ENCODE results near the gene ZNF503.

Gene ZNF503

DNA sequence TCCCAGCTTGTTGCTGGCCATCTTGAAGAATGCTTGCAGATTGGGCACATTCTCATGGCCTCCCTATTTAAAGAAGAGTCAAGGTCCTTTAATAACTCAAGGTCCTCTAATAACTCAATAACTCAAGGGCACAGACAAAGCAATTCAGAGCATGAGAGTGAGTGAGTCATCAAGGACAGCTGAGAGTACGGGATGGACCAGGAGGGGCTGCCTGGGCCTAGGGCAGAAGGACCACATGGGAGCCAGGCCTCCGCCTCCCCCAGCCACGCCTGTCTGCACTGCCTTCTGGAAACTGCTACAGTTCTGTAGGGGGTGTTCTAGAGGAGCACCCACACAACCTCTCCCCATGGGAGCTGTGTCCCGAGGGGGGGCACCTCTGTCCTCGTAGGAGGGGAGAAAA lies 48.9 kb downstream of the ZNF503 start:
- DNase-seq, result no peak
- no peaks in the 10 kb centered on the region for H3K4me1 ChIP-seq (ENCODE audit: control insufficient read depth in 1 of 2, insufficient read depth in 2 of 2, low read length in 2 of 2)
- WGBS (ENCODE audit: extremely low coverage, insufficient coverage, insufficient read length), result no CpG with 5 or more reads among the region's 5 CpGs

DNA sequence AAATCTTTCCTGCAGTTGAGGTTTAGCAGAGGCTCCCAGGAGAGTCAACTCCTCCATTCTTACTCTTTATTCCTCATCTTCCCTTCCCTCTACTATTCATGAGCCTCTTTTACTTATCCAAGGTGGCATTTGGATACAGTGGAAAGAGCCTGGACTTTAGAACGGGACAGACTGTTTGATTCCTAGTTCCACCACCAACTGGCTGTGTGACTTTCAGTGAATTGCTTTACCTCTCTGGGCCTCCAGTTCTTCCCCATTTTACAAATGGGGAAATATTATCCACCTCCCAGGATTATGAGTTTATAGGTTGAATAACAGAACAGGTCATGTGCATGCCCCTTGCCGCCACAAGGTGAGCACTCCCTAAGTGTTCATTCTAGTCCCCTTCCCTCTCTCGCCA lies 49.9 kb downstream of the ZNF503 start:
- no peak for DNase-seq
- no CpG with 5 or more reads among the region's 3 CpGs for WGBS (ENCODE audit: extremely low coverage, insufficient coverage, insufficient read length)
- Histone ChIP-seq H3K4me3 (ENCODE audit: low read depth, low read length) (no peak overlapping the region), H3K27ac (ENCODE audit: low read depth, low read length) (no peak overlapping the region), H4K91ac (ENCODE audit: low read depth, low read length) (no peak overlapping the region), H2AK5ac (ENCODE audit: low read length) (no peak overlapping the region), H3K14ac (ENCODE audit: low read length) (no peak overlapping the region), H2AFZ (ENCODE audit: insufficient read depth, low read length, poor library complexity) (no peak overlapping the region), H3K9ac (ENCODE audit: low read length) (no peak overlapping the region), H2BK5ac (ENCODE audit: low read depth, low read length, poor library complexity) (no peak overlapping the region), H3K79me1 (ENCODE audit: low read length) (no peaks in the 10 kb centered on the region), H3K4me1 (ENCODE audit: control insufficient read depth in 1 of 2, insufficient read depth in 2 of 2, low read length in 2 of 2) (no peaks in the 10 kb centered on the region), H3K79me2 (ENCODE audit: control insufficient read depth, insufficient read depth, low read length, poor library complexity) (no peaks in the 10 kb centered on the region), H3K4ac (ENCODE audit: low read depth, low read length) (no peak overlapping the region), H3K4me2 (ENCODE audit: low read length) (no peak overlapping the region), H4K12ac (ENCODE audit: low read depth, low read length) (no peak overlapping the region), H3K9me3 (ENCODE audit: insufficient read depth, low read depth, low read length) (no peaks in the 10 kb centered on the region), H2BK12ac (ENCODE audit: low read length) (no peak overlapping the region), H3K27me3 (ENCODE audit: insufficient read depth, low read length) (no peaks in the 10 kb centered on the region), H3K36me3 (ENCODE audit: control insufficient read depth in 1 of 2, insufficient read depth in 2 of 2, low read length in 2 of 2) (no peaks in the 10 kb centered on the region), H3K18ac (ENCODE audit: low read length) (no peak overlapping the region), H2BK120ac (ENCODE audit: insufficient read depth, low read length, poor library complexity) (no peak overlapping the region), H3K23ac (ENCODE audit: low read length) (no peak overlapping the region), H4K8ac (ENCODE audit: low read depth, low read length) (no peak overlapping the region)

More for the DNA sequence above, 48.9 kb downstream of the ZNF503 start:
- no peak overlapping the region for H3K4ac ChIP-seq (ENCODE audit: low read depth, low read length)
- no peaks in the 10 kb centered on the region for H3K27me3 ChIP-seq (ENCODE audit: insufficient read depth, low read length)
- H3K23ac ChIP-seq (ENCODE audit: low read length), result no peak overlapping the region
- H3K79me2 ChIP-seq (ENCODE audit: control insufficient read depth, insufficient read depth, low read length, poor library complexity), result no peaks in the 10 kb centered on the region
- no peak overlapping the region for H3K14ac ChIP-seq (ENCODE audit: low read length)
- no peaks in the 10 kb centered on the region for H3K36me3 ChIP-seq (ENCODE audit: control insufficient read depth in 1 of 2, insufficient read depth in 2 of 2, low read length in 2 of 2)
- H2BK12ac ChIP-seq (ENCODE audit: low read length), result no peak overlapping the region
- no peak overlapping the region for H2AK5ac ChIP-seq (ENCODE audit: low read length)
- no peak overlapping the region for H3K4me2 ChIP-seq (ENCODE audit: low read length)
- H4K91ac ChIP-seq (ENCODE audit: low read depth, low read length), result no peak overlapping the region
- no peaks in the 10 kb centered on the region for H3K79me1 ChIP-seq (ENCODE audit: low read length)
- H2AFZ ChIP-seq (ENCODE audit: insufficient read depth, low read length, poor library complexity), result no peak overlapping the region
- H2BK5ac ChIP-seq (ENCODE audit: low read depth, low read length, poor library complexity), result no peak overlapping the region
- no peak overlapping the region for H3K9ac ChIP-seq (ENCODE audit: low read length)
- no peak overlapping the region for H2BK120ac ChIP-seq (ENCODE audit: insufficient read depth, low read length, poor library complexity)
- H3K18ac ChIP-seq (ENCODE audit: low read length), result no peak overlapping the region
- no peak overlapping the region for H4K12ac ChIP-seq (ENCODE audit: low read depth, low read length)
- no peak overlapping the region for H4K8ac ChIP-seq (ENCODE audit: low read depth, low read length)
- no peak overlapping the region for H3K4me3 ChIP-seq (ENCODE audit: low read depth, low read length)
- no peak overlapping the region for H3K27ac ChIP-seq (ENCODE audit: low read depth, low read length)
- no peaks in the 10 kb centered on the region for H3K9me3 ChIP-seq (ENCODE audit: insufficient read depth, low read depth, low read length)

DNA sequence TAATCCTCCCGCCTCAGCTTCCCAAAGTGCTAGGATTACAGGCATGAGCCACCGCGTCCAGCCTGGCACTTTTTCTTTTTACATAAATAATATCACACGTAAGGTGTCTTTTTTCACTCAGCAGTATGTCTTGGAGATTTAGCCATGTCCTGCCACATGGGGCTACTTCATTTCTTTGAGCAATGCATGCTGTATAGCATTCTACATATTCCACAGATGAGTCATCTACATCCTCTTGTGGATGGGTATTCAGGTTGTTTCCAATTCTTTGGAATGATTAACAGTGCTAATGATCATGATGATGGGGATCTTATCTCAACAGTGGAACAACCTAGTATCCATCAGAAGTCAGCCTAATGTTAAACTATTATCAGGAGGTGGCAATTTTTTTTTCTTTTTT lies 50.8 kb downstream of the ZNF503 start:
- Histone ChIP-seq H3K36me3 (ENCODE audit: control insufficient read depth in 1 of 2, insufficient read depth in 2 of 2, low read length in 2 of 2) (no peaks in the 10 kb centered on the region), H3K4me2 (ENCODE audit: low read length) (no peak overlapping the region), H2AK5ac (ENCODE audit: low read length) (no peak overlapping the region), H2BK12ac (ENCODE audit: low read length) (no peak overlapping the region), H4K8ac (ENCODE audit: low read depth, low read length) (no peak overlapping the region), H2BK120ac (ENCODE audit: insufficient read depth, low read length, poor library complexity) (no peak overlapping the region), H4K12ac (ENCODE audit: low read depth, low read length) (no peak overlapping the region), H3K18ac (ENCODE audit: low read length) (no peak overlapping the region), H3K79me2 (ENCODE audit: control insufficient read depth, insufficient read depth, low read length, poor library complexity) (no peaks in the 10 kb centered on the region), H4K91ac (ENCODE audit: low read depth, low read length) (no peak overlapping the region), H3K14ac (ENCODE audit: low read length) (no peak overlapping the region), H3K4ac (ENCODE audit: low read depth, low read length) (no peak overlapping the region), H3K23ac (ENCODE audit: low read length) (no peak overlapping the region), H2AFZ (ENCODE audit: insufficient read depth, low read length, poor library complexity) (no peak overlapping the region), H2BK5ac (ENCODE audit: low read depth, low read length, poor library complexity) (no peak overlapping the region), H3K79me1 (ENCODE audit: low read length) (no peaks in the 10 kb centered on the region), H3K4me1 (ENCODE audit: control insufficient read depth in 1 of 2, insufficient read depth in 2 of 2, low read length in 2 of 2) (no peaks in the 10 kb centered on the region), H3K27me3 (ENCODE audit: insufficient read depth, low read length) (no peaks in the 10 kb centered on the region), H3K27ac (ENCODE audit: low read depth, low read length) (no peak overlapping the region), H3K9me3 (ENCODE audit: insufficient read depth, low read depth, low read length) (no peaks in the 10 kb centered on the region), H3K9ac (ENCODE audit: low read length) (no peak overlapping the region), H3K4me3 (ENCODE audit: low read depth, low read length) (no peak overlapping the region)
- no peak for DNase-seq
- no CpG with 5 or more reads among the region's 4 CpGs for WGBS (ENCODE audit: extremely low coverage, insufficient coverage, insufficient read length)
